ENCODE measurements around the gene LRRC10.

Gene LRRC10, protein sequence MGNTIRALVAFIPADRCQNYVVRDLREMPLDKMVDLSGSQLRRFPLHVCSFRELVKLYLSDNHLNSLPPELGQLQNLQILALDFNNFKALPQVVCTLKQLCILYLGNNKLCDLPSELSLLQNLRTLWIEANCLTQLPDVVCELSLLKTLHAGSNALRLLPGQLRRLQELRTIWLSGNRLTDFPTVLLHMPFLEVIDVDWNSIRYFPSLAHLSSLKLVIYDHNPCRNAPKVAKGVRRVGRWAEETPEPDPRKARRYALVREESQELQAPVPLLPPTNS

GRCh38 chr12:69610729-69611128, at the start of gene LRRC10:
Gene LRRC10 (minus strand): TSS chr12:69610907. CDS start chr12:69610838, 69 bp downstream.
- no peak for DNase-seq

- no peak for DNase-seq
Observed at GRCh38 chr12:69660164-69660863, 49.6 kb upstream of the LRRC10 start.

DNA sequence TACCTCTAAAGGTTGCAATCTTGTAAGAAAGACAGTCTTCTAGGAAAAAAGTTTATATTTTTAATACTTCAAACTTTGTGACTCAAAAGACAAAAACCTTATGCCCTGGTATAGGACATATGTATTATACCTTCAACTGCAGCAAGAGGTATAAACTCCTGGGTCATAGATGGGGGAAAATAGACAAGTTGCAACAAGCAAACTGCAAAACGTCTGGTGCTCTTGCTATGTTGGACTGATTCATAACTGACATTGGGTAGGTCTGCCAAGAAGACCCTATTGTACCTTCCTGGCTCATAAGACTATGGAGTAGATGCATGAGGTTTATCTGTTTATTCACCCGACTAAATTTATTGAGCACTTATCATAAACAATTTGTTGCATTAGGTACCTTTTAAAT, 47.5 kb upstream of the LRRC10 start:
- DNase-seq, result no peak

GRCh38 chr12:69657376-69658137, 46.9 kb upstream of the LRRC10 start:
- DNase-seq, result no peak

DNA sequence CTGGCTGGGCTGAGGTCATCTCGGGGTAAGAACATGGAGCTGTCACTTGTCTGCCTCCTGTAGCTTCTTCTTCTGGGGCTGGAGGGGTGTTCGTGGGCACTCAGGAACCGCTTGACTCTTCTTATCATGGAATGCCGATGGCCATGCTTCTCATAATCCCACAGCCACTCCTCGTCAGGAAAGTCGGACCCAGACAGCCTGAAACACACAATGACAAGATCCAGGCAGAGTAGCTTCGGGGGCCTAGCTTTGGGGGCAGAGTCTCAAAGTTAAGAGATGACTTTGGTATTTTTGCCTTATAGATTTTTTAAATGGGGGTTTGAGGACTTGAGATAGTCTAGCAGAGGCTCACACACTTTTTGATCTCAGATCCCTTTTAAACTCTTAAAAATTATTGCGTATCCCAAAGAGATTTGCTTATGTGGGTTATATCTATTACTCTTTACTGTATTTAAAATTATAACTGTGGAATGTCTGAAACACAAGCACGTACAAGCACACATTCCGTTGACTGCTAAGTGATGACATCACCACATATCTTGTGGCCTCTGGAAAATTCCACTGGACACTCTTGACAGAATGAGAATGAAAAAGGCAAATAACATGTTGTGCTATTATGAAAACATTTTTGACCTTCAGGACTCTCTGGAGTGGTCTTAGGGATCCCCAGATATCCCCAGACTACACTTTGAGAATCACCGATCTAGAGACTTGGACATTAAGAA, 45.1 kb upstream of the LRRC10 start:
- no peak for DNase-seq

- peak; percentile 5 for DNase-seq
Observed at GRCh38 chr12:69653703-69654102, 43.0 kb upstream of the LRRC10 start.

DNA sequence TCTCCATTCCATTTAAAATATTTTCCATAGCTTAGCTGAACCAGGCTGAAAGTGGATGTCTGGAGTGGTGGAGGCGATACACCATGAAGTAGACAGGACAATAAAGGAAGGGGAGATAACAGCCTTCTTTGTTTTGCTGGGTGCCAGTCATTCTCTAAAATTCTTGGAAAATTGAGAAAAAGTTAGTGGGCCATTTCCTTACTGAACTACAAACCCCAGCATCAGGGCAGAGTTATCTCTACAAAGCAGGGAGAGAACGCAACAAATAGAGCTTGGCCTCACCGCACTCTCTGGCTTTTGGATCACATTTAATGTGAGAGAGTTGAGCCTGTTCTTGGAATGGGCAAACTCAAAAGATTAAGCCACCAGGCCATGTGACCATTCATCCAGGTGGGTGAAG, 41.2 kb upstream of the LRRC10 start:
- DNase-seq, result no peak

DNA sequence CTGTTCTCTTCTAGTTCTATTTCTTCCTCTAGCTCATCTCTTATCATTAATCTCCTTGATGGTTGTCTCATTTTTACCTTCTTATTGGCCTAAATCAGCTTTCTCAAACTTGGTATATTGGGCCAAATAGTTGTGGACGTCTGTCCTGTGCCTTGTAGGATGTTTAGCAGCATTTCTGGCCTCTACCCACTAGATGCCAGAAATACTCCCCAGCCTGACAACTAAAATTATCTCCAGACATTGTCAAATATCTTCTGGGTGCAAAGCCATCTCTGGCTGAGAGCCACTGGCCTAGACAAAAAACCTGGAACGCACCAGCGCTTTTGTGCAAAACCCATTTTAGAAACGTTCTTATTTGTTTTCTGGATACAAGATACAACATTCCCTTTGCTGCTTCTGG, 38.8 kb upstream of the LRRC10 start:
- no peak for DNase-seq

GRCh38 chr12:69648476-69648875, 37.8 kb upstream of the LRRC10 start:
- DNase-seq, result no peak

DNA sequence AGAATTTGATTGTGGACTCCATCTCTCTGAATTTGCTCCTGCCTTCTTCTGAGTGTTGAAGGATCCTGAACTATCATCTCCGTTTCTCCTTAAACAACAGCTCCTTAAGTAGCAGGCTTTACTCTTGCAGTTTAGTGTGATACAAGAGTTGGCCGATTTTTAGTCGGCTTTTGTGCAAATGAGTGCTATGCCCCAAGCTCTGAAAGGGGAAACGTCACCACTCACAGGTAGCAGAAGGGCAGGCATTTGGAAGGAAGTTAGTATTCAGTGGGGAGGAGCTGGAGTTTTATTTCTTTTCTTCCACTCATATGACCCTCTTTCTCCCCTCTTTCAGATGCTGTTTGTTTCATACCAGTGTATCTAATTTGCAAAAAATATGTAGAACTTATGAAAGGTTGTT, 36.5 kb upstream of the LRRC10 start:
- no peak for DNase-seq

- DNase-seq, result no peak
Observed at GRCh38 chr12:69645031-69645430, 34.3 kb upstream of the LRRC10 start.

DNA sequence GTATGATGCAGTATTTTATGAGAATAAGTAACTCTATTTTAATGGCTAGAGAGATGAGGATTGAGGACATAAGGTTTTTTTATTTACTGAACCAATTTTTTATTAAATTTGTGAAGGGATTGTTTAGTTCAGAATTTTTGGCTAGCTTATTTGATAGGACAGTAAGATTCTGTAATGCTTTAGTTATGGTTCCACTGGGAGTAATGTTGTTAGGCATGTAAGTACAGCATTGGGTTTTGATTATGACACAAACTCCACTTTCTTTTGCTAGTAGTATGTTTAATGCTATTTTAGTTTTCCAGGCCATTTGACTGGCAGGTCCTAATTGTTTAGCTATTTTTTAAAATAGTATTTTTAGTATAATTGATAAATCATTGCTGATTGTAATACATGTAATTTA, 33.8 kb upstream of the LRRC10 start:
- no peak for DNase-seq

- DNase-seq, result no peak
Observed at GRCh38 chr12:69642531-69642930, 31.8 kb upstream of the LRRC10 start.

DNA sequence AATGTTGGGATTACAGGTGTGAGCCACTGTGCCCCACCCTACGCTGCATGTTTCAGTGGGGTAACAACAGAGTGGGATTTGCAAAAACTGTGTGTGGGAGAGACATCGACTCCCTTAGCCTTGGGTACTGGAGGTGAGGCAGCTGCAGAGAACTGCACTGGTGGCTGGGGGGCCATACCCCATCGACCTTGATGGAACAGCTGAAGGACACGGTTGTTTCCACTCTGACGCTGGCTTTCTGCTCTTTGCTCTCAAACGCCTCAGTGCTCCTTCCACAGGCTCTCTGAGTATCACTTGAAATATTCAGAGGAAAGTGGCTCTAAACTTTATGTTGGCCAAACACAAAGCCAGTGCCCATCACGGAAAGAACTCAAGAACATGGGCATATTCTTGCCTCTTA, 30.8 kb upstream of the LRRC10 start:
- DNase-seq, result no peak

DNA sequence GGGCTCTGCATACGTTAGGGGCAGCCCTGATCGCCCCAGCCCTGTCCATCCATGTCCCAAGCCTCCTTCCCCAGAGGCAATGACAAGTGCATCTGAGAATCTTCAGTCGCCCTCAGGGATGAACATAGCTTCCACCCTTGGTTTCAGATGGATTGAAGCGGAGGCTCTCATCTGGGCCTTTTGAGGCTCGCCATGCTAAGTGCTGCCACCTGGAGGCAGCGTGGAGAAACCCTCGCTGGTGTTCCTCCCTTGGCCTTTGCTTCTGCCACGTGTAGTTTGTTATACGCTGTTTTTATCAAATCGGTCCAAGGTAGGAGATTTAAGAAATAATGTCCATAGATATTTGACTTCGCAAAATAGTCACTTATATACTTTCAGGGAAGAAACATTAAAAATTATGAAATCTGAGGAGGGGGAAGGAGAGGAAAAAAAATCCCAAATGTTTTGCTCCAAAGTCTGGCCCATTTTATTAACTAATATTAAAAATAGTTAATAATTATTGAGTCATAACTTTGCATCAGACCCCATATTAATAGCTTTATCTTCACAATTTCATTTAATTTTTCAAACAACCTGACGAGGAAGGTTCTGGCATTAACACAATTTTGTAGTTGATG, 28.8 kb upstream of the LRRC10 start:
- peak; percentile 63 for DNase-seq

GRCh38 chr12:69633061-69633460, 22.4 kb upstream of the LRRC10 start:
- DNase-seq, result no peak

- no peak for DNase-seq
Observed at GRCh38 chr12:69630191-69630590, 19.5 kb upstream of the LRRC10 start.

DNA sequence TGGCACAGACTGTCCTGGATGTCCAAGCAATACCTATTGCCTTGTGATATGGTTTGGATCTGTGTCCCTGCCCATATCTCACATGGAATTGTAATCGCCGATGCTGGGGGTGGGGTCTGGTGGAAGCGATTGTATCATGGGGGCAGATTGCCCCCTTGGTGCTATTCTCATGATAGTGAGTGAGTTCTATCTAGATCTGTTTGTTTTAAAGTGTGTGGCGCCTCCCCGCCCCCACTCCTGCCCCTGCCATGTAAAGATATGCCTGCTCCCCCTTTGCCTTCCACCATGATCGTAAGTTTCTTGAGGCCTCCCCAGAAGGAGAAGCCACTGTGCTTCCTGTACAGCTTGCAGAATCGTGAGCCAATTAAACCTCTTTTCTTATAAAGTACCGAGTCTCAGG, 16.8 kb upstream of the LRRC10 start:
- DNase-seq, result no peak

- DNase-seq, result no peak
Observed at GRCh38 chr12:69623970-69624369, 13.3 kb upstream of the LRRC10 start.

GRCh38 chr12:69621551-69621950, 10.8 kb upstream of the LRRC10 start:
- no peak for DNase-seq

DNA sequence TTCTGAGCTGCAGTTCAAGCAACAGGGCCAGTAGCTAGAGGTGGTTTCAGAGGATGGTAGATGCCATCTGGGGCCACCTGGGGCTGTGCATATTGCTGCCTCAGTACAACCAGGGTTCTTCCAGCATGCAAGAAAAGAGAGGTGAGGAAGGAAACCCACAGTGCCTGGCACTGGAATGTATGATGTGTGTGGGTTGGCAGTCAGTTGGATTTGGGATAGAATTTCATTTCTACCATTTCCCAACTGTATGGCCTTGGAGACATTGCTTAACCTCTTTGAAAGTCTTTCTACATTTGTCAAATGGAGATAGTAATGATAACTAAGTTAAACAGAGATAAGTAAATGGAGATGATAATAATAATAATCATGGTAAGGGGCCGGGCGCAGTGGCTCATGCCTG, 10.2 kb upstream of the LRRC10 start:
- DNase-seq, result no peak

DNA sequence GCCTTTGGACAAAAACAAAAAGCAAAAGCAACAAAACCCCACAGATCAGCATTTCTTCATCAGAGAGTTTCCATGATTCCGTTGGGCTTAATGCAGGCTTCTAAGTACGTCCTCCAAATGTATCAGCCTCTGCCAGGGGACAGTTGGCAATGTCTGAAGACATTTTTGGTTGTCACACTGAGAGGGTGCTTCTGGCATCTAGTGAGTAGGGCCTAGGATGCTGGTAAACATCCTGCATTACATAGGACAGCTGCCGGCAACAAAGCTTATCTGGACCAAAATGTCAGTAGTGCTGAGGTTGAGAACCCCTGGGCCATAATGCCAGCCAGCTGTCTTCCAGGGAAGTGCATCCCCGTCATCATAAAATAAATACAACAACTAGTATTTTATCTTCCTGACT, 9.4 kb upstream of the LRRC10 start:
- no peak for DNase-seq

DNA sequence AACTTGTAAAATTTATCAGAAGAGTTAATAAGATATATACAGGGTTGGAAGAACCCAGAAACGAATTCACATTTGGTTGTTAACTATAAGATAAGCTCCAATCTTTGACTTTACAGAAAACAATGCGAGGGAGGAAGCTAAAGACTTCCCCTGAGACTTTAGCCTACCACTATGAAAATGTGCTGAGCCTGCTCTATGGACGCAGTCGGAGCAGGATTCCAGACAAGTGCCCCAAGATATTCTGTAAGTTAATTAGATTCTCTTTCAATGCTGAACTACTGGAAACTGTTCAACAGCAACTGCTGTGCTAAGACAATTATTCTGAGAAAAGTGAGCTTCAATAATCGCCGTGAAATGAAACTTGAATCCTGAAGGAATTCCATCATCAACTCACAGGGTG, 8.3 kb upstream of the LRRC10 start:
- no peak for DNase-seq
